K562 (cell line): ENCODE data around the gene KHDC1L. TPM values are rescaled to one million over a fixed set of nuclear protein-coding genes. Genes with fewer than 3 reads are reported as not detected.

Source experiments
- ATAC-seq: fragments of 200-7000 bp; cut with Tn5 transposase; 3 replicates; pipeline ENCODE4 v1.9.1; 2020; ENCODE audit warnings: moderate library complexity
- BruUV-seq: library from RNA; stranded (reverse); fragments of 400-500 nt; replicated peaks from 2 replicates; lab custom pipeline; 2021; lab: Mats Ljungman, UMichigan
- CTCF ChIA-PET: fragments of 300-600 bp; formaldehyde crosslinking; extraction: SDS; loops from one replicate; lab custom pipeline; 2021; ENCODE audit warnings: low intra/inter-chr PET ratio; lab: Yijun Ruan, JAX
- POLR2A ChIA-PET: fragments of 300-600, 350-650 bp; sonication (Branson Sonifier 250); formaldehyde crosslinking; extraction: SDS; loops from one replicate; lab custom pipeline; 2021; ENCODE audit warnings: antibody characterized with exemption, inconsistent platforms; lab: Yijun Ruan, JAX
- DNase-seq, 4 experiments: peaks; one replicate each; pipeline versions ENCODE4 v3.0.0 to v3.0.0-alpha.2; 2011 to 2018; ENCODE audit warnings: low spot score in 3 of 4, mixed read lengths in 3 of 4; ENCODE audit errors: extremely low read depth in 1 of 4
- FAIRE-seq: peaks from 2 replicates; lab custom pipeline; 2011; peaks lifted over from hg19 to GRCh38; lab: Jason Lieb, UNC
- H2AFZ ChIP-seq: 2 replicates; pipeline ENCODE4 v1.6.0; 2011; ENCODE audit warnings: low read depth, low read length, control low read depth, inconsistent platforms
- H3K27ac ChIP-seq: fragments of 200-600 bp; 3 replicates; pipeline ENCODE4 v1.8.0; 2011; ENCODE audit warnings: low read depth, mild to moderate bottlenecking, control low read depth, inconsistent platforms, low read length, moderate library complexity, mixed read lengths; ENCODE audit errors: extremely low read depth
- H3K27me3 ChIP-seq, 2 experiments: fragments of 300-600 bp in 1 of 2; 2 replicates in 1 of 2; 3 replicates in 1 of 2; pipeline versions ENCODE4 v1.6.0 to v1.8.0; 2011; ENCODE audit warnings: inconsistent platforms in 2 of 2, low read length in 2 of 2, mild to moderate bottlenecking in 1 of 2, mixed read lengths in 1 of 2, moderate library complexity in 1 of 2; ENCODE audit not compliant: control insufficient read depth in 2 of 2, insufficient read depth in 2 of 2
- H3K36me3 ChIP-seq: fragments of 300-600 bp; 3 replicates; pipeline ENCODE4 v1.8.0; 2011; ENCODE audit warnings: mild to moderate bottlenecking, low read length, inconsistent platforms; ENCODE audit not compliant: control insufficient read depth, insufficient read depth
- H3K4me1 ChIP-seq, 2 experiments: fragments of 200-600 bp in 1 of 2; replicated peaks in 1 of 2; 2 replicates in 1 of 2; 3 replicates in 1 of 2; pipeline versions ENCODE4 v1.5.1 to v1.8.0; 2011; ENCODE audit warnings: inconsistent platforms in 2 of 2, low read length in 2 of 2, mild to moderate bottlenecking in 1 of 2, mixed read lengths in 1 of 2, moderate library complexity in 1 of 2; ENCODE audit not compliant: control insufficient read depth in 2 of 2, insufficient read depth in 2 of 2
- H3K4me2 ChIP-seq: 2 replicates; pipeline ENCODE4 v1.6.1; 2011; ENCODE audit warnings: low read length, control low read depth, inconsistent platforms, mixed read lengths; ENCODE audit not compliant: insufficient read depth
- H3K4me3 ChIP-seq: fragments of 200-600 bp; sonication (generic), shearing (Covaris generic); 2 replicates; pipeline ENCODE4 v1.5.1; 2016; ENCODE audit warnings: control low read depth, inconsistent platforms
- H3K79me2 ChIP-seq: fragments of 200-600 bp; 3 replicates; pipeline ENCODE4 v1.8.0; 2011; ENCODE audit warnings: low read length, inconsistent platforms; ENCODE audit not compliant: control insufficient read depth, insufficient read depth
- H3K9ac ChIP-seq, 2 experiments: 2 replicates each; pipeline versions ENCODE4 v1.6.0 to v1.6.1; 2011; ENCODE audit warnings: low read depth in 2 of 2, low read length in 2 of 2, control low read depth in 1 of 2, inconsistent platforms in 1 of 2, mild to moderate bottlenecking in 1 of 2, mixed read lengths in 1 of 2; ENCODE audit not compliant: insufficient read depth in 1 of 2
- H3K9me1 ChIP-seq: one replicate; pipeline ENCODE4 v1.6.0; 2011; ENCODE audit warnings: inconsistent platforms, mild to moderate bottlenecking, low read length, moderate library complexity; ENCODE audit not compliant: control insufficient read depth, insufficient read depth
- H3K9me3 ChIP-seq: replicated peaks from 2 replicates; pipeline ENCODE4 v1.5.1; 2011; ENCODE audit warnings: low read depth, low read length, inconsistent platforms; ENCODE audit not compliant: control insufficient read depth, insufficient read depth
- H4K20me1 ChIP-seq: replicated peaks from 2 replicates; pipeline ENCODE4 v1.6.1; 2011; ENCODE audit warnings: low read length, inconsistent platforms, mixed read lengths; ENCODE audit not compliant: control insufficient read depth, insufficient read depth
- ATF1 ChIP-seq, 2 experiments: fragments of 450-650 bp in 1 of 2; IDR thresholded peaks; 2 replicates each; pipeline ENCODE4 v1.6.1; 2016; ENCODE audit warnings: missing compliant biosample characterization in 1 of 2, missing genetic modification characterization in 1 of 2
- CCAR2 ChIP-seq: fragments of 200-400 bp; formaldehyde crosslinking; IDR thresholded peaks from 2 replicates; pipeline ENCODE4 v1.6.1; 2017; ENCODE audit warnings: mild to moderate bottlenecking, low read depth, low read length
- E2F3 ChIP-seq: fragments of 250-450 bp; sonication (Bioruptor Pico); IDR thresholded peaks from 2 replicates; pipeline ENCODE4 v1.4.0; 2020; ENCODE audit warnings: mild to moderate bottlenecking
- HNRNPH1 ChIP-seq: fragments of 200-400 bp; formaldehyde crosslinking; optimal IDR thresholded peaks from 2 replicates; pipeline ENCODE3; 2017; ENCODE audit warnings: low read depth, mild to moderate bottlenecking, low read length, moderate library complexity
- LEF1 ChIP-seq: fragments of 450-650 bp; IDR thresholded peaks from 2 replicates; pipeline ENCODE4 v1.6.1; 2016; ENCODE audit warnings: mild to moderate bottlenecking
- MTA1 ChIP-seq: fragments of 450-650 bp; IDR thresholded peaks from 2 replicates; pipeline ENCODE4 v1.6.1; 2017; ENCODE audit warnings: borderline replicate concordance
- RAD21 ChIP-seq, 2 experiments: fragments of 250-450 bp in 1 of 2; fragments of 450-650 bp in 1 of 2; sonication (Bioruptor Pico) in 1 of 2; formaldehyde crosslinking in 1 of 2; IDR thresholded peaks in 1 of 2; conservative IDR thresholded peaks in 1 of 2; 2 replicates each; pipeline versions ENCODE4 v1.4.0 to v1.8.0; 2020 to 2022; ENCODE audit warnings: mild to moderate bottlenecking in 2 of 2, moderate library complexity in 1 of 2
- SAP30 ChIP-seq: fragments of 200-600 bp; sonication (generic); IDR thresholded peaks from 2 replicates; pipeline ENCODE4 v1.6.1; 2012; ENCODE audit warnings: borderline replicate concordance, low read depth, mild to moderate bottlenecking, moderate library complexity, low read length, control low read depth, inconsistent platforms; ENCODE audit not compliant: insufficient read depth, poor library complexity, severe bottlenecking
- SMARCA4 ChIP-seq: fragments of 450-650 bp; IDR thresholded peaks from 2 replicates; pipeline ENCODE4 v1.6.1; 2016
- SPI1 ChIP-seq: IDR thresholded peaks from 2 replicates; pipeline ENCODE4 v1.6.1; 2011; ENCODE audit warnings: low read depth, low read length, control low read depth, borderline replicate concordance
- ZFP30 ChIP-seq: fragments of 250-450 bp; sonication (Bioruptor Pico); IDR thresholded peaks from 2 replicates; pipeline ENCODE4 v1.8.0; 2022; ENCODE audit warnings: moderate library complexity, mild to moderate bottlenecking, inconsistent platforms, borderline replicate concordance
- WGBS: fragments of 100-300 bp; shearing (Covaris generic); methylation state at CpG from one replicate; pipeline ENCODE4 v1.1.6; 2016; ENCODE audit warnings: low coverage, mixed read lengths; ENCODE audit not compliant: insufficient coverage; ENCODE audit errors: missing lambda C conversion rate; 5-methylcytosine and 5-hydroxymethylcytosine counted together
- in situ Hi-C: fragments of 300-500 bp; cut with MboI; formaldehyde crosslinking; loops from 4 replicates; pipeline ENCODE4 v1.15.0; 2018; ENCODE audit warnings: inconsistent platforms, mixed read lengths
- intact Hi-C: fragments of 100-400 bp; cut with micrococcal nuclease; formaldehyde crosslinking; loops from 2 replicates; pipeline ENCODE4 v1.14.2; 2022
- polyA plus RNA-seq, 8 experiments: library from polyadenylated mRNA; depleted of rRNA in 4 of 8; stranded (reverse) in 5 of 8; unstranded in 3 of 8; fragments of >200 nt; fragmentation: Nextera tagmentation in 2 of 8; fragmentation: Illumina TruSeq in 1 of 8; extraction: Ambion mirVana in 2 of 8; extraction: Trizol in 1 of 8; gene quantifications; 2 replicates each; pipeline versions ENCODE4 v1.2.1 to v1.2.3, GENCODE V29; 2011 to 2014; ENCODE audit warnings: inconsistent platforms in 1 of 8, missing spikeins in 1 of 8
- total RNA-seq, 7 experiments: library from RNA; depleted of rRNA in 6 of 7; stranded (reverse); fragments of >200 nt in 6 of 7; fragmentation: Illumina TruSeq in 2 of 7; extraction: Trizol in 2 of 7; gene quantifications; 2 replicates each; pipeline versions ENCODE4 v1.2.1 to v1.2.3, GENCODE V29; 2011 to 2021; ENCODE audit warnings: low replicate concordance in 1 of 7
- TF ChIP-seq, protein P1 (sequence below): fragments of 450-650 bp; formaldehyde crosslinking; IDR thresholded peaks from 2 replicates; pipeline ENCODE4 v1.4.0; 2020; ENCODE audit warnings: mild to moderate bottlenecking, moderate library complexity
- TF ChIP-seq, protein P2 (sequence below): fragments of 250-450 bp; sonication (Bioruptor Pico); IDR thresholded peaks from 2 replicates; pipeline ENCODE4 v1.8.0; 2021; ENCODE audit warnings: mild to moderate bottlenecking, moderate library complexity
- TF ChIP-seq, protein P3 (sequence below): fragments of 250-450 bp; sonication (Bioruptor Pico); IDR thresholded peaks from 2 replicates; pipeline ENCODE4 v1.5.0; 2020; ENCODE audit warnings: mild to moderate bottlenecking
- TF ChIP-seq, protein P4 (sequence below): sonication (generic); formaldehyde crosslinking; IDR thresholded peaks from 2 replicates; pipeline ENCODE4 v1.8.1; 2022; ENCODE audit warnings: missing genetic modification reagents

The KHDC1L gene
- total and polyA plus RNA-seq, 9 of the 15 experiments (the other 6 are each of a cell fraction or from before 2014, with no cell fraction given): 0.33 to 1.9 (median 0.54) TPM

GRCh38 chr6:73231986-73232391 lies 6.7 kb upstream of the KHDC1L start (continued):
- TF ChIP-seq SPI1 (peak; percentile 75), LEF1 (no peak)

DNA sequence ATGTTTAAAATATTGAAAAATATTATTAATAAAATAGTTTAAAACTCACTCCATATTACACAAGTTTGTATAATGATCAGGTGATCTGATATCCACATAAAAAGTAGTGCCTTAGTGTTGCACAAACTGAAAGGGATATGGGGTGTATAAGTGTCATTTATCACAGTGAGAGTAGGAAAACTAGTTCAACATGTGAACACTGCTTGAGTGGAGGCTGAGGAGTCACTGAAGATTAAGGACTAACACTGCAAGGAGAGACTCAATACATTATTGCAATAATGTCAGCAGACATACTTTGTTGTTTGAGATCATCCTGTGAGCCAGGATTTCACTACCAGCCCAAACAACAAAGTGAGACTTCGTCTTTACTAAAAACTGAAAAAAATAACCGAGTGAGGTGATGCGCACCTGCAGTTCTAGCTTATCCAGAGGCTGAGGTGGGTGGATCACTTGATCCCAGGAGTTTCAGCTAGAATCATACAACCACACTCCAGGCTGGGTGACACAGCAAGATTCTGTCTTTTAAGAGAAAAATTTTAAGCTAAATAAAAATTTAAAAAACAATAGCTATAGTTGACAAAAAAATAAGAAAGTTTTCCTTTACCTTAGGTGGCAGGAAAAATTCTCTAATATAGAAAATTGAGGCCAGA lies 2.4 kb upstream of the KHDC1L start:
- Histone ChIP-seq H3K36me3 (no peaks in the 10 kb centered on the region), H3K27ac (no peak overlapping the region), H2AFZ (no peak overlapping the region), H3K9ac (no peak overlapping the region), H3K4me1 (peaks cover 3 to 7% of the 10 kb centered on the region in 2 experiments; a peak in 3 of 5 replicates), H3K4me3 (no peak overlapping the region), H3K27me3 (peaks cover 5 to 15% of the 10 kb centered on the region in 2 experiments; a peak in 4 of 5 replicates), H4K20me1 (no peaks in the 10 kb centered on the region), H3K9me3 (no peaks in the 10 kb centered on the region), H3K4me2 (no peak overlapping the region), H3K9me1 (no peaks in the 10 kb centered on the region), H3K79me2 (no peaks in the 10 kb centered on the region)
- DNase-seq (no peak), ATAC-seq (no peak), FAIRE-seq (no peak)
- in situ Hi-C loops: no loop called here
- ChIA-PET CTCF (no interaction called here), POLR2A (interaction anchor here (1.0 to 1.1 kb wide), 2 partner anchors 9 to 82 kb away, joined by 3 to 4 read pairs; no protein-coding TSS in a partner anchor)
- no TSS peak for BruUV-seq
- 7% methylated on average over 3 of the region's 3 CpGs for WGBS
- intact Hi-C loops: no loop called here
- TF ChIP-seq RAD21 (CRISPR knock-in tag; conservative IDR thresholded peaks at IDR 0.05 in 1 of 2, IDR thresholded peaks at IDR 0.05 in 1 of 2) (no peak), ZFP30 (CRISPR knock-in tag) (no peak), MTA1 (no peak), SMARCA4 (no peak), HNRNPH1 (no peak), ATF1 (CRISPR knock-in tag; IDR thresholded peaks at IDR 0.05) (no peak), ATF1 (tag; IDR thresholded peaks at IDR 0.05) (no peak), SAP30 (no peak), CCAR2 (no peak), E2F3 (CRISPR knock-in tag) (no peak)
- TF ChIP-seq, protein P1, sequence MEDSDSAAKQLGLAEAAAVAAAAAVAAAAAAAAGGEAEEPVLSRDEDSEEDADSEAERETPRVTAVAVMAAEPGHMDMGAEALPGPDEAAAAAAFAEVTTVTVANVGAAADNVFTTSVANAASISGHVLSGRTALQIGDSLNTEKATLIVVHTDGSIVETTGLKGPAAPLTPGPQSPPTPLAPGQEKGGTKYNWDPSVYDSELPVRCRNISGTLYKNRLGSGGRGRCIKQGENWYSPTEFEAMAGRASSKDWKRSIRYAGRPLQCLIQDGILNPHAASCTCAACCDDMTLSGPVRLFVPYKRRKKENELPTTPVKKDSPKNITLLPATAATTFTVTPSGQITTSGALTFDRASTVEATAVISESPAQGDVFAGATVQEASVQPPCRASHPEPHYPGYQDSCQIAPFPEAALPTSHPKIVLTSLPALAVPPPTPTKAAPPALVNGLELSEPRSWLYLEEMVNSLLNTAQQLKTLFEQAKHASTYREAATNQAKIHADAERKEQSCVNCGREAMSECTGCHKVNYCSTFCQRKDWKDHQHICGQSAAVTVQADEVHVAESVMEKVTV (CRISPR knock-in tag): no peak
- TF ChIP-seq, protein P2, sequence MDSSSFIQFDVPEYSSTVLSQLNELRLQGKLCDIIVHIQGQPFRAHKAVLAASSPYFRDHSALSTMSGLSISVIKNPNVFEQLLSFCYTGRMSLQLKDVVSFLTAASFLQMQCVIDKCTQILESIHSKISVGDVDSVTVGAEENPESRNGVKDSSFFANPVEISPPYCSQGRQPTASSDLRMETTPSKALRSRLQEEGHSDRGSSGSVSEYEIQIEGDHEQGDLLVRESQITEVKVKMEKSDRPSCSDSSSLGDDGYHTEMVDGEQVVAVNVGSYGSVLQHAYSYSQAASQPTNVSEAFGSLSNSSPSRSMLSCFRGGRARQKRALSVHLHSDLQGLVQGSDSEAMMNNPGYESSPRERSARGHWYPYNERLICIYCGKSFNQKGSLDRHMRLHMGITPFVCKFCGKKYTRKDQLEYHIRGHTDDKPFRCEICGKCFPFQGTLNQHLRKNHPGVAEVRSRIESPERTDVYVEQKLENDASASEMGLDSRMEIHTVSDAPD: no peak
- TF ChIP-seq, protein P3, sequence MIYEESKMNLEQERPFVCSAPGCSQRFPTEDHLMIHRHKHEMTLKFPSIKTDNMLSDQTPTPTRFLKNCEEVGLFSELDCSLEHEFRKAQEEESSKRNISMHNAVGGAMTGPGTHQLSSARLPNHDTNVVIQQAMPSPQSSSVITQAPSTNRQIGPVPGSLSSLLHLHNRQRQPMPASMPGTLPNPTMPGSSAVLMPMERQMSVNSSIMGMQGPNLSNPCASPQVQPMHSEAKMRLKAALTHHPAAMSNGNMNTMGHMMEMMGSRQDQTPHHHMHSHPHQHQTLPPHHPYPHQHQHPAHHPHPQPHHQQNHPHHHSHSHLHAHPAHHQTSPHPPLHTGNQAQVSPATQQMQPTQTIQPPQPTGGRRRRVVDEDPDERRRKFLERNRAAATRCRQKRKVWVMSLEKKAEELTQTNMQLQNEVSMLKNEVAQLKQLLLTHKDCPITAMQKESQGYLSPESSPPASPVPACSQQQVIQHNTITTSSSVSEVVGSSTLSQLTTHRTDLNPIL (CRISPR knock-in tag): no peak
- TF ChIP-seq, protein P4, sequence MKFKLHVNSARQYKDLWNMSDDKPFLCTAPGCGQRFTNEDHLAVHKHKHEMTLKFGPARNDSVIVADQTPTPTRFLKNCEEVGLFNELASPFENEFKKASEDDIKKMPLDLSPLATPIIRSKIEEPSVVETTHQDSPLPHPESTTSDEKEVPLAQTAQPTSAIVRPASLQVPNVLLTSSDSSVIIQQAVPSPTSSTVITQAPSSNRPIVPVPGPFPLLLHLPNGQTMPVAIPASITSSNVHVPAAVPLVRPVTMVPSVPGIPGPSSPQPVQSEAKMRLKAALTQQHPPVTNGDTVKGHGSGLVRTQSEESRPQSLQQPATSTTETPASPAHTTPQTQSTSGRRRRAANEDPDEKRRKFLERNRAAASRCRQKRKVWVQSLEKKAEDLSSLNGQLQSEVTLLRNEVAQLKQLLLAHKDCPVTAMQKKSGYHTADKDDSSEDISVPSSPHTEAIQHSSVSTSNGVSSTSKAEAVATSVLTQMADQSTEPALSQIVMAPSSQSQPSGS (CRISPR knock-in tag): no peak
